SH-SY5Y (cell line): ENCODE results near the gene AK8.

ENCODE experiments used
- GATA2 ChIP-seq: IDR thresholded peaks from 2 replicates; pipeline ENCODE4 v1.6.1; 2011; ENCODE audit warnings: mild to moderate bottlenecking, low read depth, low read length
- GATA3 ChIP-seq: IDR thresholded peaks from 2 replicates; pipeline ENCODE4 v1.6.1; 2011; ENCODE audit warnings: low read depth, mild to moderate bottlenecking, low read length, moderate library complexity

DNA sequence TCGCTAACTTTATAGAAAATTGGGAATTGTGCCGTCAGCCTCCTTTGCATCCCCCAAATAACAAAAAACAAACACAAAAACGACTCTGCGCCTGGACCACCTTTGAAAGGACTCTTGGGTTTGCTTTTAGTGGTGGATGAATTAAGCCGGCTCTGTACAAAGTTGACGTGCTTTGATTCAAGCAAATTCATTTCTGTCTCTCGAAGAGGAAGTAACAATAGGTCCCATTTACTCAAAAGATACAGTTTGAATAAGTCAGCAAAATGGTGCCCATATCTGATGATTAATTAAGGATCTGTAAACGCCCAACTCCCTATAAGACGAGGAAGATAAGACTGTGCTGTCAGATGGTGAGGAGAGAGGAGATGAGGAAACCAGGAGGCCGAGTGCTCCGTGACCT is 67.8 kb downstream of the AK8 start:
- TF ChIP-seq GATA2 (no peak), GATA3 (no peak)
